Activated naive CD8-positive, alpha-beta T cell treated with anti-CD3 and anti-CD28 coated beads, Interleukin-2, amount 50 U/mL, for 24 hours (primary cell): ENCODE data around the gene TOGARAM2.
A peak's percentile ranks its signal among the peaks of the same experiment; 100 is the strongest.

Source experiments
- ATAC-seq: fragments of 150-1000 bp; cut with Tn5 transposase; one replicate; pipeline ENCODE4 v1.10.0; 2021
- DNase-seq: peaks from one replicate; pipeline ENCODE4 v3.0.0; 2021
- H3K27ac Mint-ChIP-seq: one replicate; pipeline ENCODE4 v1.8.0; 2021; ENCODE audit warnings: mild to moderate bottlenecking, mixed read lengths
- H3K27me3 Mint-ChIP-seq: one replicate; pipeline ENCODE4 v1.8.0; 2021; ENCODE audit warnings: mixed read lengths
- H3K36me3 Mint-ChIP-seq: one replicate; pipeline ENCODE4 v1.8.0; 2021; ENCODE audit warnings: low read depth, mixed read lengths
- H3K4me1 Mint-ChIP-seq: one replicate; pipeline ENCODE4 v1.8.0; 2021; ENCODE audit warnings: mixed read lengths
- H3K4me3 Mint-ChIP-seq: one replicate; pipeline ENCODE4 v1.8.0; 2021; ENCODE audit warnings: mild to moderate bottlenecking, moderate library complexity, mixed read lengths
- H3K9me3 Mint-ChIP-seq: one replicate; pipeline ENCODE4 v1.8.0; 2021; ENCODE audit warnings: mixed read lengths

The TOGARAM2 gene

DNA sequence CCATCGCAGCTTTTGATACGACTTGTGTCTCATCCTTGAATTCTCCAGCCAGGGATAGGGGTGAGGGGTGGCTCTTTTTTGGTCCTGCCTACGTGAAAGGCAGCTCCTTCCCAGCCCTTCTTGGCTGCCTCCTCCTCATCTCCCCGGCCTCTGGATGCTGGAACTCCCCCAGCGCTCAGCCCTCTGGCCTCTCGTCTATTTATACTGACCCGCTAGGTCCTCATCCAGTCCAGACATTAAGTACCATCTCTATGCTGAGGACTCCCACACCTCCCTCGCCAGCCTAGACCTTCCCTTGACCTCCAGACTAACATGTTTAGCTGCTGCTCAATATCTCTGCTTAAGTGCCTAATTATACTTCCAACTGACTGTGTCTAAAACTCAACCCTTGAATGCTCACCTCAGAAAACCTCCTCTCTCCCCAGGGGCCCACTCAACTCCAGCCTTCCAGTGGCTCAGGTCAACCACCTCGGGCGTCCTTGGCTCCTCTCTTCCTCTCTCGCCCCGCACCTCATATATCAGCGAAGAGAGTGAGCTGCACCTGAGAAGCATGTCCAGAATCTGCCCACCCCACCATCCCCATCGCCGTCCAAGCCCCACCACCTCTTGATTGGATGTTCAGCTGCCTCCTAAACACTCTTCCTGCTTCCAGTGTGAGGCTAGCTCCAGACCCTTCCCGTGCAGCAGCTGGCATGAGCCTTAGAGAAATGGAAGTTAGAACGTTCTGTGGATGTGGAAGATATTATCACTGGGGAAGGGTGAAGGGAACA is 34.8 kb downstream of the TOGARAM2 start:
- ATAC-seq (no peak), DNase-seq (no peak)
- Mint-ChIP-seq H3K4me1 (peaks cover 67% of the 10 kb centered on the region), H3K4me3 (peak overlapping the region; percentile 74), H3K27ac (peak overlapping the region; percentile 87), H3K36me3 (no peaks in the 10 kb centered on the region), H3K9me3 (no peaks in the 10 kb centered on the region), H3K27me3 (no peaks in the 10 kb centered on the region)

DNA sequence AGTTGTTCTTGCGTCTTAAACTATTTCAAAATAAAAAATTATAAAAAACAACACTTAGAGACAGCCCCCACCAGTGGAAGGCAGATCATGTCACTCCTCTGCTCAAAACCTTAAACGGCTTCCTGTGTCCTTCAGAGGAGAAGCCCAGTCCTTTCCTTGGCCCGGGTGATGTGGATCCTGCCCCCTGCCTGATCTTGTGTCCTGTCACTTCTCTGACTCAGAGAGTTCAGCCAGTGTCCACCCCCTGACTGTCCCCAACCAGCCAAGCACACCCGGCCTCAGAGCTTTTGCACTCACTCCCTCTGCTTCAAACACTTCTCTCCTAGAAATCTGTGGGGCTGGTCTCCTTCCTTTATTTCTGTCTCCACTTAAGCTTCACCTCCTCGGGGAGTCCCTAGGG is 35.4 kb downstream of the TOGARAM2 start:
- Mint-ChIP-seq H3K27me3 (no peaks in the 10 kb centered on the region), H3K9me3 (no peaks in the 10 kb centered on the region), H3K27ac (peak overlapping the region; percentile 4), H3K36me3 (no peaks in the 10 kb centered on the region), H3K4me3 (no peak overlapping the region), H3K4me1 (peaks cover 61% of the 10 kb centered on the region)
- no peak for ATAC-seq
- no peak for DNase-seq

DNA sequence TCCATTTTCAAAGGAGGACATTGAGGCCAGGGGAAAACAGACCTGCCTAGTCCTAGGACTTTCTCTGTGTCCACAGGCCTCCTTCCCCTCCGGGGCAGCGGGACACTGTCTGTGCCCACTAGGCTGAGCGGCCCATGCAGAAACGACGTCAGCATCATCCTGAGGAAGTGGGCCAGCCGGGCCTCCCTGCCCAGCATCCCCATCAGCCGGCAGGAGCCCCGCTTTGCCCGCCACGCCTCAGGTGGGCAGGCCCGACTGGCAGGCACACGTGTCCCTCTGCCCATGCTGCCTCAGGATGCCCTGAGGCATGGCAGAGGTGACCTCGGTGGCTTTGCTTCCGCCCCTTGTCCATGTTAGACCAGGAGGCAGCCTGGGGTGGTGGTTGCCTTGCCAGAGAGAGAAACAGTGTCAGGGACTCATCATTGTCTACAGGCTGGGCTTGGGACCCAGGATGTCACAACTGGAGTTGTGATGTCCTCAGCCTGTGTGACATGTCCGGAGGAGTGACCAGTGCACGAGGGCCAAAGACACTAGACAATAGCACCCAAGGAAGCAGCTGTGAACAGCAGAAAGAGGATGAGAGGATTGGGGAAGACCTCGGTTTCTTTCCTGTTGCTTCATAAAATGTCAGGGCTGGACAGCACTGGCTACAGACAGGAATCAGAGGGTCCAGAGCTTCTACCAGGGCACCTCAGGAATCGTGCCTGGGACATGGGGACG is 36.8 kb downstream of the TOGARAM2 start:
- DNase-seq, result no peak
- H3K27ac Mint-ChIP-seq, result peak overlapping the region; percentile 69
- no peaks in the 10 kb centered on the region for H3K9me3 Mint-ChIP-seq
- ATAC-seq, result no peak
- H3K4me3 Mint-ChIP-seq, result no peak overlapping the region
- H3K36me3 Mint-ChIP-seq, result no peaks in the 10 kb centered on the region
- no peaks in the 10 kb centered on the region for H3K27me3 Mint-ChIP-seq
- peaks cover 47% of the 10 kb centered on the region for H3K4me1 Mint-ChIP-seq

- DNase-seq (no peak), ATAC-seq (no peak)
- Mint-ChIP-seq H3K4me1 (peaks cover 7% of the 10 kb centered on the region), H3K27me3 (no peaks in the 10 kb centered on the region), H3K9me3 (no peaks in the 10 kb centered on the region), H3K4me3 (no peak overlapping the region), H3K27ac (no peak overlapping the region), H3K36me3 (no peaks in the 10 kb centered on the region)
Measured at GRCh38 chr2:29021886-29022285, 40.8 kb downstream of the TOGARAM2 start.

GRCh38 chr2:29022679-29023078 is 41.6 kb downstream of the TOGARAM2 start:
- Mint-ChIP-seq H3K4me3 (no peak overlapping the region), H3K36me3 (no peaks in the 10 kb centered on the region), H3K4me1 (peaks cover 6% of the 10 kb centered on the region), H3K9me3 (no peaks in the 10 kb centered on the region), H3K27me3 (no peaks in the 10 kb centered on the region), H3K27ac (no peak overlapping the region)
- DNase-seq (no peak), ATAC-seq (no peak)

GRCh38 chr2:29023188-29023587 is 42.1 kb downstream of the TOGARAM2 start:
- DNase-seq (no peak), ATAC-seq (no peak)
- no peaks in the 10 kb centered on the region for H3K27me3 Mint-ChIP-seq
- H3K27ac Mint-ChIP-seq, result no peak overlapping the region
- H3K4me3 Mint-ChIP-seq, result no peak overlapping the region
- H3K36me3 Mint-ChIP-seq, result no peaks in the 10 kb centered on the region
- H3K9me3 Mint-ChIP-seq, result no peaks in the 10 kb centered on the region
- H3K4me1 Mint-ChIP-seq, result peaks cover 2% of the 10 kb centered on the region

GRCh38 chr2:29024882-29025430 is 43.9 kb downstream of the TOGARAM2 start:
- Mint-ChIP-seq H3K36me3 (no peaks in the 10 kb centered on the region), H3K27me3 (no peaks in the 10 kb centered on the region), H3K27ac (no peak overlapping the region), H3K4me1 (no peaks in the 10 kb centered on the region), H3K9me3 (no peaks in the 10 kb centered on the region), H3K4me3 (no peak overlapping the region)
- DNase-seq (no peak), ATAC-seq (no peak)

DNA sequence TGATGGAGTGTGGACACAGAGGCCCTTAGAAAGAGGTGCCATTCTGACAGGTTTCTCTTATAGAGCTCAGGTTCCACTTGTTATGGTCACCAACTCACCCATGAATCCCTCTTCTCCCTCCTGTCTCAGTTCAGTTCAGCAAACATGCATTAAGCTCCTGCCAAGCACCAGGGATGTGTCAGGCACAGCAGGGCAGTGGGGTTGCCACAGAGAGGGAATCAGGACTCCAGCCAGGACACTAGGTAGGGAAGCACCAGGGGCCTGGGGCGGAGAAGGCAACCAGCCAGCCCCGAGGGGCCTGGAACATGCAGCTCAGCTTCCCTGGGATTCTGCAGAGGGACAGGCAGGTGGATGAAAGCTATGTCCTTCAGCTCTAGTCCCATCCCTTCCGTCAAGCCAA is 44.6 kb downstream of the TOGARAM2 start:
- no peaks in the 10 kb centered on the region for H3K27me3 Mint-ChIP-seq
- H3K4me3 Mint-ChIP-seq, result no peak overlapping the region
- ATAC-seq (no peak), DNase-seq (no peak)
- no peaks in the 10 kb centered on the region for H3K36me3 Mint-ChIP-seq
- no peaks in the 10 kb centered on the region for H3K4me1 Mint-ChIP-seq
- H3K9me3 Mint-ChIP-seq, result no peaks in the 10 kb centered on the region
- H3K27ac Mint-ChIP-seq, result no peak overlapping the region

DNA sequence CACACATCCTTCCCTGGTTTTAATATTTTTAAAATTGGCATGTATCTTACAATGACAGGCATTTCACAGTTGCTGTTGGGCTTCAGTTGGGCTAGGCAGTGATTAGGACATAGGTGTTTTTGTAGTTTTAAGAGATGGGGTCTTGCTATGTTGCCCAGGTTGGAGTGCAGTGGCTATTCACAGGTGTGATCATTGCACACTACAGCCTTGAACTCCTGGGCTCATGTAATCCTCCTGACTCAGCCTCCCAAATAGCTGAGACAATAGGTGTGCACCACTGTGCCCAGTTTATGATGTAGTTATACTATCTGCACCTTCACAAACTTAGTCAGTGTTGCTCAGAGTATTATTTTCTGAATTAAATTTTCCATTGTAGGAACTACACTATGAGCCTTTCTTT is 49.9 kb downstream of the TOGARAM2 start:
- H3K4me1 Mint-ChIP-seq, result peaks cover 3% of the 10 kb centered on the region
- DNase-seq (no peak), ATAC-seq (no peak)
- H3K4me3 Mint-ChIP-seq, result no peak overlapping the region
- no peaks in the 10 kb centered on the region for H3K36me3 Mint-ChIP-seq
- H3K27ac Mint-ChIP-seq, result no peak overlapping the region
- H3K9me3 Mint-ChIP-seq, result no peaks in the 10 kb centered on the region
- no peaks in the 10 kb centered on the region for H3K27me3 Mint-ChIP-seq

- DNase-seq (no peak), ATAC-seq (no peak)
- H3K4me3 Mint-ChIP-seq, result no peak overlapping the region
- peaks cover 3% of the 10 kb centered on the region for H3K4me1 Mint-ChIP-seq
- no peaks in the 10 kb centered on the region for H3K36me3 Mint-ChIP-seq
- H3K27me3 Mint-ChIP-seq, result no peaks in the 10 kb centered on the region
- no peak overlapping the region for H3K27ac Mint-ChIP-seq
- H3K9me3 Mint-ChIP-seq, result no peaks in the 10 kb centered on the region
Measured at GRCh38 chr2:29032189-29032588, 51.1 kb downstream of the TOGARAM2 start.

GRCh38 chr2:29033172-29033571 is 52.1 kb downstream of the TOGARAM2 start:
- H3K36me3 Mint-ChIP-seq, result no peaks in the 10 kb centered on the region
- no peak overlapping the region for H3K27ac Mint-ChIP-seq
- no peaks in the 10 kb centered on the region for H3K9me3 Mint-ChIP-seq
- ATAC-seq (no peak), DNase-seq (no peak)
- H3K27me3 Mint-ChIP-seq, result no peaks in the 10 kb centered on the region
- H3K4me1 Mint-ChIP-seq, result peaks cover 3% of the 10 kb centered on the region
- H3K4me3 Mint-ChIP-seq, result no peak overlapping the region

- DNase-seq (no peak), ATAC-seq (no peak)
- Mint-ChIP-seq H3K9me3 (no peaks in the 10 kb centered on the region), H3K36me3 (no peaks in the 10 kb centered on the region), H3K4me3 (no peak overlapping the region), H3K27ac (no peak overlapping the region), H3K4me1 (peaks cover 3% of the 10 kb centered on the region), H3K27me3 (no peaks in the 10 kb centered on the region)
Measured at GRCh38 chr2:29033656-29034055, 52.6 kb downstream of the TOGARAM2 start.

DNA sequence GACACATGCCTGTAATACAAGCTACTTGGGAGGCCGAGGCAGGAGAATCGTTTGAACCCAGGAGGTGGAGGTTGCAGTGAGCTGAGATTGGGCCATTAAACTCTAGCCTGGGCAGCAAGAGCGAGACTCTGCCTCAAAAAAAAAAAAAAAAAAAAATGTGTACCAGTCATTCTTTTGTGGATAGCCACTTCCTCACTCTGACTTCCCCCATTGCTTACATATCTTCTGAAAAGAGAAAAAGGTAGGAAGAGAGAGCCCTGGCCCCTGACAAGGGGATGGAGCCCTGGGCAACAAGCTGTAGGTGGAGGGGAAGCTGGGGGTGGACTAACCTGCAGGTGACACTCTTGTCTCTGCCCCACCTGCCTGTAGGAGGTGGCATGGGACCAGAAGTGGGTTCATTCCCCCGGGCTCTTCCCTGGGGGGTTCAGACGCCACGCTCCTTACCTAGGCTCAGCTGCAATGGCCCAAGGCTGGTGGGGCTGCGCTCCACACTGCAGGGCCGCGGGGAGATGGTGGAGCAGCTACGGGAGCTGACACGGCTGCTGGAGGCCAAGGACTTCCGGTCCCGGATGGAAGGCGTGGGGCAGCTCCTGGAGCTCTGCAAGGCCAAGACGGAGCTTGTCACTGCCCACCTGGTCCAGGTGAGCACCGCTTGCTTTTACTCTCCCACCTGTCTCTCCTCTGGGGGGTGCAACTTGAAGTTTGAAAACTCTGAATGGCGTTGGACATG is 54.1 kb downstream of the TOGARAM2 start:
- DNase-seq (no peak), ATAC-seq (no peak)
- Mint-ChIP-seq H3K9me3 (no peaks in the 10 kb centered on the region), H3K4me3 (no peak overlapping the region), H3K36me3 (no peaks in the 10 kb centered on the region), H3K27ac (no peak overlapping the region), H3K27me3 (no peaks in the 10 kb centered on the region), H3K4me1 (peaks cover 3% of the 10 kb centered on the region)

DNA sequence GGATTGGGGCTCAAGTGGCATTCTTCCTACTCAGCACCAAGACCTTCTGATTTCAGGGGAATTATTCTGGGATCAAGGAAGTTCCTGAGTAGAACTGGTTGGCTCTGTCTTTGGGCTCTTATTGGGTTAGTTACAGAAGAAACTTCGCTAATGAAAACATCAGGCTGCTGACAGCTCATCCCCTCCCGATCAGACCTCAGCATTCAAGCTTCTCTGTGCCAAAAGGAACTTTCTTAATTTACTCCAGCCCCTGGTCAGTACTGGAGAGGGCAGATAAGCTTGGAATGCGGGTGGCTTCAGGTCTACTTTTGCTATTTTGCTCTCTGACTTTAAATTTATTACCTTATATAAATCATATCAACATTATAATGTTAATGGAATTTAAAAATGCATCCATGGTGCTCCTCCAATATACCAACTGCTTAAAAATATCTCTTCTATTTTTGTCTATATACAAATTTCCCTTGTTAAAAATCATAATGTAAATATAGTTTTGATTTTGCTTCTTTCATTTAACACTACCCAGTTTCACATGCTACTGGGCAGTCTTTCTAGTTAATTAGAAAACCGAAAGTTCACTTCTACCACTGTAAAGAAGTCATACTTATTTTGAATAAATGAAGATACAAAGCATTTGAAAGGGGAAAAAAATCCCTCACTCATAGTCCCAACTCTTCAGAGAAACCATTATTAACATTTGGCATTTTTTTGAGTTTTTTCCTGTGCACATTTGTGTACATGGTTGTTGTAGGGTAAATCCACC is 58.8 kb downstream of the TOGARAM2 start:
- DNase-seq (no peak), ATAC-seq (no peak)
- H3K4me3 Mint-ChIP-seq, result no peak overlapping the region
- no peak overlapping the region for H3K27ac Mint-ChIP-seq
- H3K4me1 Mint-ChIP-seq, result no peaks in the 10 kb centered on the region
- H3K27me3 Mint-ChIP-seq, result no peaks in the 10 kb centered on the region
- no peaks in the 10 kb centered on the region for H3K9me3 Mint-ChIP-seq
- no peaks in the 10 kb centered on the region for H3K36me3 Mint-ChIP-seq
